HG02678 (cell line): ENCODE results near the gene KYAT1.
"Not testable (repeated sequence)": the region's sequence is repeated elsewhere in the genome, so short reads cannot be mapped to it uniquely, and the experiment has no call there.

ENCODE experiments used
- ATAC-seq: cut with Tn5 transposase; IDR thresholded peaks from one replicate; pipeline ENCODE4 v1.9.1; 2021; ENCODE audit warnings: mild to moderate bottlenecking, moderate library complexity; ENCODE audit not compliant: unreplicated experiment

The KYAT1 gene

GRCh38 chr9:128843171-128843570, 38.6 kb downstream of the KYAT1 start:
- ATAC-seq = not testable (repeated sequence)

GRCh38 chr9:128841694-128842492, 39.9 kb downstream of the KYAT1 start:
- ATAC-seq = no peak

- ATAC-seq = no peak
These were observed 41.2 kb downstream of the KYAT1 start for GRCh38 chr9:128840524-128840923.

GRCh38 chr9:128838338-128838737, 43.4 kb downstream of the KYAT1 start:
- no peak for ATAC-seq

GRCh38 chr9:128836509-128837145, 45.1 kb downstream of the KYAT1 start:
- ATAC-seq = no peak

GRCh38 chr9:128835246-128836210, 46.2 kb downstream of the KYAT1 start:
- ATAC-seq = no peak

GRCh38 chr9:128833696-128834095, 48.1 kb downstream of the KYAT1 start:
- ATAC-seq = no peak

GRCh38 chr9:128829477-128830251, 52.1 kb downstream of the KYAT1 start, which contains the start of gene SPOUT1:
SPOUT1 (minus strand) TSS chr9:128829794; CDS start chr9:128829780, 14 bp downstream.
- peak; percentile 98 for ATAC-seq

- no peak for ATAC-seq
These were observed 52.9 kb downstream of the KYAT1 start for GRCh38 chr9:128828719-128829452.

GRCh38 chr9:128828267-128828666, 53.5 kb downstream of the KYAT1 start:
- no peak for ATAC-seq

- no peak for ATAC-seq
These were observed 55.6 kb downstream of the KYAT1 start for GRCh38 chr9:128825923-128826700.

GRCh38 chr9:128824911-128825310, 56.8 kb downstream of the KYAT1 start:
- ATAC-seq = no peak

- no peak for ATAC-seq
These were observed 57.8 kb downstream of the KYAT1 start for GRCh38 chr9:128823903-128824406.

GRCh38 chr9:128823362-128823902, 58.3 kb downstream of the KYAT1 start:
- no peak for ATAC-seq

GRCh38 chr9:128822407-128823042, 59.2 kb downstream of the KYAT1 start:
- no peak for ATAC-seq

GRCh38 chr9:128821584-128822406, 60.0 kb downstream of the KYAT1 start:
- ATAC-seq = no peak
